Suprapubic skin (tissue), 4 donors: ENCODE results near the gene ZGLP1. TPM values are rescaled to one million over a fixed set of nuclear protein-coding genes. Genes with fewer than 3 reads are reported as not detected.

Experiments
- DNase-seq, 2 donors: peaks; one replicate each; pipeline ENCODE4 v3.0.0-alpha.2; 2019; ENCODE audit warnings: low spot score in 2 of 2
- H3K27ac ChIP-seq: fragments of 200-600 bp; sonication (generic); one replicate; pipeline ENCODE4 v1.5.1; 2019
- H3K27me3 ChIP-seq: fragments of 200-600 bp; sonication (generic); one replicate; pipeline ENCODE4 v1.5.1; 2019
- H3K36me3 ChIP-seq: fragments of 200-600 bp; sonication (generic); one replicate; pipeline ENCODE4 v1.5.1; 2019
- H3K4me1 ChIP-seq: fragments of 200-600 bp; sonication (generic); one replicate; pipeline ENCODE4 v1.5.1; 2019
- H3K4me3 ChIP-seq: fragments of 200-600 bp; sonication (generic); one replicate; pipeline ENCODE4 v1.5.1; 2019; ENCODE audit warnings: mild to moderate bottlenecking
- H3K9me3 ChIP-seq: fragments of 200-600 bp; sonication (generic); one replicate; pipeline ENCODE4 v1.5.1; 2019
- EP300 ChIP-seq: sonication (generic); formaldehyde crosslinking; IDR thresholded peaks from one replicate; pipeline ENCODE4 v1.6.1; 2017; ENCODE audit warnings: antibody characterized with exemption
- POLR2A ChIP-seq, 2 donors: fragments of 450-650 bp; IDR thresholded peaks; one replicate each; pipeline ENCODE4 v1.6.1; 2017; ENCODE audit warnings: antibody characterized with exemption in 2 of 2, mild to moderate bottlenecking in 2 of 2, moderate library complexity in 2 of 2
- POLR2AphosphoS5 ChIP-seq, 3 donors: sonication (generic); formaldehyde crosslinking; IDR thresholded peaks; one replicate each; pipeline ENCODE4 v1.6.1; 2017; ENCODE audit warnings: antibody characterized with exemption in 3 of 3
- WGBS: methylation state at CpG from one replicate; pipeline ENCODE4 v1.1.5; 2018; 5-methylcytosine and 5-hydroxymethylcytosine counted together
- total RNA-seq, 4 donors: library from RNA; depleted of rRNA; stranded (reverse); fragments of >200 nt; gene quantifications; one replicate each; pipeline ENCODE4 v1.1.0, GENCODE V29; 2016
- TF ChIP-seq, protein P1 (sequence below), 2 donors: fragments of 200-600 bp in 1 of 2; fragments of 450-650 bp in 1 of 2; sonication (generic) in 1 of 2; IDR thresholded peaks; one replicate each; pipeline ENCODE4 v1.5.1; 2016 to 2019; ENCODE audit warnings: antibody characterized with exemption in 2 of 2, mild to moderate bottlenecking in 1 of 2, moderate library complexity in 1 of 2

ZGLP1 gene
- total RNA-seq, 4 donors from 2014 or later = 1.4 to 7.2 (median 2.9) TPM

DNA sequence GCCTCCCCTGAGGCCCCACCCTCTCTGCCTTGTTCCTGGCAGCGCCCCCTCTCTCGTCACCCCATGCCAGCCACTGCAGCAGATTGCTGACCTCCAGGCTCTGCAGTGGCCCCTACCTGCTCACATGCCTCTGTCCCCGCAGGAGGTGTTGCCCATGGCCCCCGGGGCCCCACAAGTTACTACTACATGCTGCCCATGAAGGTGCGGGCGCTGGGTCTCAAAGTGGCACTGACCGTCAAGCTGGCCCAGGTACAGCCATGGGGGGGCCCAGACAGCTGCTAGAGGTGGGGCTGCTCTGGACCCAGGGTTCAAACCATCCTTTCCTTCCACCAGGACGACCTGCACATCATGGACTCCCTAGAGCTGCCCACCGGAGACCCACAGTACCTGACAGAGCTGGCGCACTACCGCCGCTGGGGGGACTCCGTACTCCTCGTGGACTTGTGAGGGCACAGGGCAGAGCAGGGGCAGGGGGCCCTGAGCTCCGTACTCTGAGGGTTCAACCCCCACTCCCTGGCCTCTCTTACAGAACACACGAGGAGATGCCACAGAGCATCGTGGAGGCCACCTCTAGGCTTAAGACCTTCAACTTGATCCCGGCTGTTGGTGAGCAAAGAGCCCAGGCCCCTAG, 51.4 kb downstream of the ZGLP1 start:
- H3K4me3 ChIP-seq = no peak overlapping the region
- no peaks in the 10 kb centered on the region for H3K27me3 ChIP-seq
- DNase-seq = no peak
- no peaks in the 10 kb centered on the region for H3K9me3 ChIP-seq
- H3K27ac ChIP-seq = no peak overlapping the region
- peaks cover 60% of the 10 kb centered on the region for H3K36me3 ChIP-seq
- 87% methylated on average over 7 of the region's 18 CpGs for WGBS
- H3K4me1 ChIP-seq = peaks cover 20% of the 10 kb centered on the region
- TF ChIP-seq EP300 (no peak), POLR2AphosphoS5 (IDR thresholded peaks at IDR 0.05) (no peak), POLR2A (IDR thresholded peaks at IDR 0.05) (no peak)
- TF ChIP-seq, protein P1, sequence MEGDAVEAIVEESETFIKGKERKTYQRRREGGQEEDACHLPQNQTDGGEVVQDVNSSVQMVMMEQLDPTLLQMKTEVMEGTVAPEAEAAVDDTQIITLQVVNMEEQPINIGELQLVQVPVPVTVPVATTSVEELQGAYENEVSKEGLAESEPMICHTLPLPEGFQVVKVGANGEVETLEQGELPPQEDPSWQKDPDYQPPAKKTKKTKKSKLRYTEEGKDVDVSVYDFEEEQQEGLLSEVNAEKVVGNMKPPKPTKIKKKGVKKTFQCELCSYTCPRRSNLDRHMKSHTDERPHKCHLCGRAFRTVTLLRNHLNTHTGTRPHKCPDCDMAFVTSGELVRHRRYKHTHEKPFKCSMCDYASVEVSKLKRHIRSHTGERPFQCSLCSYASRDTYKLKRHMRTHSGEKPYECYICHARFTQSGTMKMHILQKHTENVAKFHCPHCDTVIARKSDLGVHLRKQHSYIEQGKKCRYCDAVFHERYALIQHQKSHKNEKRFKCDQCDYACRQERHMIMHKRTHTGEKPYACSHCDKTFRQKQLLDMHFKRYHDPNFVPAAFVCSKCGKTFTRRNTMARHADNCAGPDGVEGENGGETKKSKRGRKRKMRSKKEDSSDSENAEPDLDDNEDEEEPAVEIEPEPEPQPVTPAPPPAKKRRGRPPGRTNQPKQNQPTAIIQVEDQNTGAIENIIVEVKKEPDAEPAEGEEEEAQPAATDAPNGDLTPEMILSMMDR (IDR thresholded peaks at IDR 0.05) = no peak

DNA sequence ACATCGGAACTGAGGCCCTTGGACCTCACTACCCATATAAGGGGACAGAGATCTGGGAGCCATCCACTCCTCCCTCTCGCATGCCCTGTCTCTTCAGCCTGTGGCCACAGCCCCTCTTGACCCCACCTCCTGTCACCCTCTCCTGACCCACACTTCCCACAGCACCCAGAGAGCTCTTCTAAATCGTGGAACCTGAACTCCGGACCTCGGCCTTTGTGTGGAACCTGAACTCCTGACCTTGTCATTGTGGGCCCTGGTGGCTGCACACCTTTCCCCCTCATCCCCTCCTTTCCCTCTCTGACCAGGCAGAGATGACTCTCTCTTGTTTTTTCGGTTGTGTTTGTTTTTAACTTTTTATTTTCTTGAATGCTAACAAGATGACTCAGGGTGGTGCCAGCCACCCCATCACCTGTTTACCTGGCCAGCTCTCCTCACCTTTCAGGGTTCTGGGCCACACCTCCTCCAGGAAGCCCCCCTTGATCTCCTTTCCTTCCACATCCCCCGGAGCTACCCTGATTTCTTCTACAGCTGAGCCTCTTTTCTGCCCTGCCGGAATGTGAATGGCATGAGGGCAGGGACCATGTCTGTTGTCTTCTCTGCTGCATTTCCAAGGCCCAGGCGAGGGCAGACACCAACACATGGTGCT, 52.5 kb downstream of the ZGLP1 start:
- DNase-seq = no peak
- WGBS = 89% methylated on average over 9 of the region's 9 CpGs
- no peak overlapping the region for H3K27ac ChIP-seq
- peaks cover 29% of the 10 kb centered on the region for H3K4me1 ChIP-seq
- H3K36me3 ChIP-seq = peaks cover 60% of the 10 kb centered on the region
- H3K27me3 ChIP-seq = no peaks in the 10 kb centered on the region
- TF ChIP-seq EP300 (no peak), POLR2AphosphoS5 (IDR thresholded peaks at IDR 0.05) (no peak), POLR2A (IDR thresholded peaks at IDR 0.05) (no peak)
- TF ChIP-seq, protein P1 (IDR thresholded peaks at IDR 0.05) = no peak
- H3K4me3 ChIP-seq = no peak overlapping the region
- no peaks in the 10 kb centered on the region for H3K9me3 ChIP-seq

DNA sequence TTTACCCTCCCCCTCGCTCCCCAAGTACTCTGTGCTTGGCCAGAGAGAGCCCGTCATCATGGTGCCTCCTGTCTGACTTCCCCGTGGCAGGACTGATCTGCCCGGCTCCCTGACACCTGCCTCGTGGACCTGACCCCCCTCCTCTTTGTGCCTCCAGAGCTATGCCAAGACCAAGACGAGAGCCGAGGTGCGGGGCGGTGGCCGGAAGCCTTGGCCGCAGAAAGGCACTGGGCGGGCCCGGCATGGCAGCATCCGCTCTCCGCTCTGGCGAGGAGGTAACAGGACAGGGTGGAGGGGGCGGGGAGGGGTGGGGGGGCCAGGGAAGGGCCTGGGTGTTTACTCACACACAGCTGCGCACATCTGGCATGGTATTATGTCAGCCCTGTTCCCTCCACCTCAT, 53.1 kb downstream of the ZGLP1 start:
- Histone ChIP-seq H3K36me3 (peaks cover 60% of the 10 kb centered on the region), H3K4me1 (peaks cover 29% of the 10 kb centered on the region), H3K9me3 (no peaks in the 10 kb centered on the region), H3K27ac (no peak overlapping the region), H3K27me3 (no peaks in the 10 kb centered on the region), H3K4me3 (no peak overlapping the region)
- 87% methylated on average over 5 of the region's 18 CpGs for WGBS
- no peak for DNase-seq
- TF ChIP-seq, protein P1 (IDR thresholded peaks at IDR 0.05) = no peak
- TF ChIP-seq POLR2AphosphoS5 (IDR thresholded peaks at IDR 0.05) = no peak
- TF ChIP-seq EP300 = no peak
- TF ChIP-seq POLR2A (IDR thresholded peaks at IDR 0.05) = no peak

DNA sequence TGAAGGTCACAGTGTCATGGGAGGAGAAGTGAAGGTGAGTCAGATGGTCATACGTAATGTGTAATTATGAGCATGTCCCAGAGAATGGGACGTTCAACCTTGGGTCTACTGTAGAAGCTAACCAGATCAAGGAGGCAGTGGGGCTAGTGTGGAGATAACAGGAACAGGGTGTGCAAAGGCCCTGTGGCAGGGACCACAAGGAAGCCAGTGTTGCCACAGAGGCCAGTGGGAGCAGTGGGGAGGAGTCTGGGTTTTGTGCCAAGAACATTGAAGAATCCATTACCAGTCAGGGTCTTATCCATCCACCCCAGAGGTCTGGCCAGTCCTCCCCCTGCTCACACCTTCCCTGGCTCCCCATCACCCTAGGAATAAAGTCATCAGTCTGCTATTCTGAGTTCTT, 54.3 kb downstream of the ZGLP1 start:
- WGBS = 85% methylated on average over 2 of the region's 2 CpGs
- Histone ChIP-seq H3K27ac (no peak overlapping the region), H3K4me1 (peaks cover 32% of the 10 kb centered on the region), H3K4me3 (no peak overlapping the region), H3K36me3 (peaks cover 60% of the 10 kb centered on the region), H3K9me3 (no peaks in the 10 kb centered on the region), H3K27me3 (no peaks in the 10 kb centered on the region)
- no peak for DNase-seq
- TF ChIP-seq POLR2AphosphoS5 (IDR thresholded peaks at IDR 0.05) (no peak), POLR2A (IDR thresholded peaks at IDR 0.05) (no peak), EP300 (no peak)
- TF ChIP-seq, protein P1 (IDR thresholded peaks at IDR 0.05) = no peak

Other genes with a start within 250 kb of the ZGLP1 start
- gene SHFL, start 223.5 kb downstream of the ZGLP1 start, total RNA-seq = 10 to 100 TPM; 11.8 to 26.7 (median 22.3) TPM
- 1 to 10 TPM in 1 of 4 donors, under 1 TPM in 2, not detected in 1; 0.38 to 1.1 (median 0.42) TPM for gene ANGPTL6, start 207.1 kb downstream of the ZGLP1 start, total RNA-seq
- gene PPAN, start 203.5 kb downstream of the ZGLP1 start, total RNA-seq = 10 to 100 TPM; 41.9 to 55.1 (median 46.8) TPM
- gene P2RY11, start 198.1 kb downstream of the ZGLP1 start, total RNA-seq = 10 to 100 TPM; 16.4 to 32.9 (median 19.9) TPM
- 100 to 1,000 TPM; 211 to 315 (median 225) TPM for gene EIF3G, start 189.9 kb downstream of the ZGLP1 start, total RNA-seq
- gene DNMT1, start 114.9 kb downstream of the ZGLP1 start, total RNA-seq = 10 to 100 TPM; 36.1 to 54.4 (median 44.2) TPM
- 1 to 10 TPM; 3.9 to 9.9 (median 8.6) TPM for gene S1PR2, start 78.5 kb downstream of the ZGLP1 start, total RNA-seq
- gene MRPL4, start 57.6 kb downstream of the ZGLP1 start, total RNA-seq = 100 to 1,000 TPM in 1 of 4 donors, 10 to 100 TPM in 3; 53.3 to 108 (median 77.3) TPM
- 10 to 100 TPM in 2 of 4 donors, 1 to 10 TPM in 2; 9.1 to 11.1 (median 9.6) TPM for gene ICAM1, start 38.7 kb downstream of the ZGLP1 start, total RNA-seq
- gene ICAM4, start 22.9 kb downstream of the ZGLP1 start, total RNA-seq = not detected
- gene ICAM5, start 19.9 kb downstream of the ZGLP1 start, total RNA-seq = under 1 TPM in 3 of 4 donors, not detected in 1; 0.21 to 0.97 (median 0.62) TPM
- 10 to 100 TPM in 3 of 4 donors, 1 to 10 TPM in 1; 7.9 to 19.0 (median 14.5) TPM for gene FDX2, start 6.2 kb upstream of the ZGLP1 start, total RNA-seq
- 10 to 100 TPM; 18.4 to 27.8 (median 24.8) TPM for gene RAVER1, start 23.7 kb upstream of the ZGLP1 start, total RNA-seq
- gene ICAM3, start 29.8 kb upstream of the ZGLP1 start, total RNA-seq = 1 to 10 TPM; 3.1 to 4.5 (median 3.8) TPM
- 100 to 1,000 TPM in 2 of 4 donors, 10 to 100 TPM in 2; 80.4 to 200 (median 124) TPM for gene TYK2, start 70.8 kb upstream of the ZGLP1 start, total RNA-seq
- gene CDC37, start 93.7 kb upstream of the ZGLP1 start, total RNA-seq = 100 to 1,000 TPM in 3 of 4 donors, 10 to 100 TPM in 1; 91.7 to 178 (median 109) TPM
- gene PDE4A, start 110.7 kb upstream of the ZGLP1 start, total RNA-seq = 1 to 10 TPM; 3.7 to 7.9 (median 5.6) TPM
- gene KEAP1, start 193.5 kb upstream of the ZGLP1 start, total RNA-seq = 10 to 100 TPM; 44.3 to 75.8 (median 69.9) TPM
- 10 to 100 TPM; 19.2 to 63.8 (median 26.8) TPM for gene S1PR5, start 207.6 kb upstream of the ZGLP1 start, total RNA-seq
- gene ATG4D, start 234.1 kb upstream of the ZGLP1 start, total RNA-seq = 10 to 100 TPM; 52.2 to 80.8 (median 63.6) TPM